LNCAP (cell line): ENCODE results near the gene ST6GALNAC3.

Experiments
- CTCF ChIP-seq: fragments of 450-650 bp; IDR thresholded peaks from 2 replicates; pipeline ENCODE4 v1.5.1; 2017; ENCODE audit warnings: mild to moderate bottlenecking

ST6GALNAC3 gene

GRCh38 chr1:76074321-76075187 is at the start of gene ST6GALNAC3:
ST6GALNAC3 (plus strand) TSS chr1:76074746.
- no peak for TF ChIP-seq CTCF

DNA sequence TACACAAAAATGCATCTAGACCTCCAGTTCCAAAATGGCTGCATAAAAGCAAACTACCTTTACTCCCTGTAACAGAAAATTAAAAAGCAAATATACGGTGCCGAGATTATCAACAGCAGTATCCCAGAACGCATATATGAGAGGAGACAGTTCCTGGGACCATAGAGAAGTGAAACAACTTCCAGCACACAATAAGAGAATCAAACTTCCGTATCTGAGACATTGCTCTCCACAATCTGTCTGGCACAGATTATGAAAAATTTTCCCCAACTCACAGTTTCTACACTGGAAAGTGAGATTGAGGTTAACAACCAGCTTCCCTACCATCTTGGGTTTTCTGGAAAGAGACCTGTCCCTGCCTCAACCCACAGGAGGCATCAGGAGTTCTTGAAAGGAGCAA is 47.2 kb upstream of the ST6GALNAC3 start:
- no peak for TF ChIP-seq CTCF

- no peak for TF ChIP-seq CTCF
Measured at GRCh38 chr1:76029331-76029730, 45.2 kb upstream of the ST6GALNAC3 start.

DNA sequence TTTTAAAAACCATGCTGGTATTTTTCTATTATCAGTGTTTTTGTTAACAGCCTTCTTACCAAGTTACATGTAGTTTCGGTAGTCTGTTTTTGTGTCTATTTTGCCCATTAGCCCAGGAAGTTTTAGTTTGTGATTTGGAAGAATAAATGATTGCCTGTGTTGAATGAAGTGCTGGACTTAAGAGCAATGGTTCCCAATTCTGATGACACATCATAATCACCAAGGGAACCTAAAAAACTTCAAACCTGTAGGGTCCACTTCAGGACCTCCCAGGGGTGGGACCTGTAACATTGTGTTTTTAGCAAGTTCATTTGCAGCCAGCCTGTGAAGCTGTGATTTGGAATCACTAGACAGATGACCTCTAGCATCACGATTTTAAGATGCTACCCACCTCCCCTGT is 43.0 kb upstream of the ST6GALNAC3 start:
- TF ChIP-seq CTCF = no peak

DNA sequence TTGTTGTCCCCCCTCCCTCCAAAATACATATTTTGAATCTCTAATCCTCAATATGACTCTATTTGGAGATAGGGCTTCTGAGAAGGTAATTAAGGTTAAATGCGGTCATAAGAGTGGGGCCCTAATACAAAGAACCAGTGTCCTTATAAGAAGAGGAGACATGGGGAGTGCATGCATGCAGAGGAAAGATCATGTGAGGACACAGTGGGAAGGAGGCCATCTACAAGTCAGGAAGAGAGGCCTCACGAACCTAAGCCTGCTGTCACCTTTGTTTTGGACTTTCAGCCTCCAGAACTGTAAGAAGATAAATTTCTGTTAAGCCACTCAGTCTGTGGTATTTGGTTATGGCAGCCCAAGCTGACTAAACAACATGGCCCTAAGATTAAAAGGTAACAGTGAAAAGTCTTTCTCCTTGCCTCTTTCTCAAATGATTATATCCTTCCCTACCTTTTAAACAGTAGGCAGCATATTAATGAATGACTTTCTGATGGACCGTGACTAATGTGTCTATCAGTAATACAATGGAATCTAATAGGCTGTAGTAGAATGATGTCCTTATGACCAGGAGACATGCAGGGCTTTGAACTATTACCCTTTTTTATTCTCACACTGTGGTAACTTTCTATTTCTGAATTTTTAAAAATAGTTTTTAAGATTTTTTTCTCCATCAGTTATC is 40.6 kb upstream of the ST6GALNAC3 start:
- no peak for TF ChIP-seq CTCF

GRCh38 chr1:76035053-76035452 is 39.5 kb upstream of the ST6GALNAC3 start:
- peak; percentile 62 for TF ChIP-seq CTCF

- no peak for TF ChIP-seq CTCF
Measured at GRCh38 chr1:76037324-76037723, 37.2 kb upstream of the ST6GALNAC3 start.
